Transverse colon (tissue), 4 donors: ENCODE results near the gene CHRNA9. TPM values are rescaled to one million over a fixed set of nuclear protein-coding genes. Genes with fewer than 3 reads are reported as not detected.

Experiments
- DNase-seq: peaks from one replicate; pipeline ENCODE4 v3.0.0-alpha.2; 2019
- H3K27ac ChIP-seq, 4 donors: fragments of 200-600 bp; sonication (generic); 2 replicates each; pipeline ENCODE4 v1.5.1; 2016 to 2018; ENCODE audit warnings: inconsistent platforms in 4 of 4
- H3K27me3 ChIP-seq: fragments of 200-600 bp; sonication (generic); 2 replicates; pipeline ENCODE4 v1.5.1; 2017; ENCODE audit warnings: inconsistent platforms
- H3K36me3 ChIP-seq, 4 donors: fragments of 200-600 bp; sonication (generic); 2 replicates each; pipeline ENCODE4 v1.5.1; 2017 to 2019; ENCODE audit warnings: inconsistent platforms in 4 of 4
- H3K4me1 ChIP-seq, 4 donors: fragments of 200-600 bp; sonication (generic); 2 replicates each; pipeline ENCODE4 v1.5.1; 2017 to 2020; ENCODE audit warnings: inconsistent platforms in 4 of 4
- H3K4me3 ChIP-seq, 4 donors: fragments of 200-600 bp; sonication (generic); 1 replicate in 1 of 4; 2 replicates in 3 of 4; pipeline versions ENCODE4 v1.5.1 to v1.6.1; 2017 to 2019; ENCODE audit warnings: inconsistent platforms in 4 of 4
- H3K9me3 ChIP-seq, 2 donors: fragments of 200-600 bp; sonication (generic); 2 replicates each; pipeline ENCODE4 v1.5.1; 2017 to 2019; ENCODE audit warnings: inconsistent platforms in 2 of 2
- EP300 ChIP-seq: sonication (generic); formaldehyde crosslinking; IDR thresholded peaks from one replicate; pipeline ENCODE4 v1.6.1; 2017; ENCODE audit warnings: antibody characterized with exemption, low read depth
- POLR2A ChIP-seq: fragments of 450-650 bp; IDR thresholded peaks from one replicate; pipeline ENCODE4 v1.6.1; 2016; ENCODE audit warnings: antibody characterized with exemption, mild to moderate bottlenecking, moderate library complexity
- POLR2AphosphoS5 ChIP-seq, 3 donors: sonication (generic); formaldehyde crosslinking; IDR thresholded peaks; one replicate each; pipeline ENCODE4 v1.6.1; 2016; ENCODE audit warnings: antibody characterized with exemption in 3 of 3
- whole genome bisulfite sequencing, 2 donors: methylation state at CpG; one replicate each; pipeline ENCODE4 v1.1.5; 2018; ENCODE audit warnings: low coverage in 1 of 2; 5-methylcytosine and 5-hydroxymethylcytosine counted together
- in situ Hi-C, 4 donors: fragments of 200-750 bp; cut with MboI; loops; one replicate each; pipeline versions ENCODE4 v1.15.0 to v1.15.1; 2017; ENCODE audit warnings: low sequenced_read_pairs in 3 of 4, low pct_ligation_motif_present in 1 of 4, low pct_unique_long_range_greater_than_20kb in 1 of 4
- intact Hi-C: fragments of 100-400 bp; cut with DNase I; formaldehyde crosslinking; loops from one replicate; pipeline ENCODE4 v1.15.1; 2023; ENCODE audit warnings: low total_unique reads
- total RNA-seq, 4 donors: library from RNA; depleted of rRNA; stranded (reverse); fragments of >200 nt; gene quantifications; one replicate each; pipeline ENCODE4 v1.1.0, GENCODE V29; 2016
- TF ChIP-seq, protein P1 (sequence below), 5 experiments: fragments of 200-600 bp in 3 of 5; fragments of 450-650 bp in 2 of 5; sonication (generic) in 3 of 5; IDR thresholded peaks; 1 replicate in 2 of 5; 2 replicates in 3 of 5; pipeline ENCODE4 v1.5.1; 2016 to 2017; ENCODE audit warnings: antibody characterized with exemption in 5 of 5, inconsistent platforms in 3 of 5, mild to moderate bottlenecking in 2 of 5, moderate library complexity in 1 of 5

CHRNA9 gene
- total RNA-seq, 4 donors from 2014 or later: not detected

DNA sequence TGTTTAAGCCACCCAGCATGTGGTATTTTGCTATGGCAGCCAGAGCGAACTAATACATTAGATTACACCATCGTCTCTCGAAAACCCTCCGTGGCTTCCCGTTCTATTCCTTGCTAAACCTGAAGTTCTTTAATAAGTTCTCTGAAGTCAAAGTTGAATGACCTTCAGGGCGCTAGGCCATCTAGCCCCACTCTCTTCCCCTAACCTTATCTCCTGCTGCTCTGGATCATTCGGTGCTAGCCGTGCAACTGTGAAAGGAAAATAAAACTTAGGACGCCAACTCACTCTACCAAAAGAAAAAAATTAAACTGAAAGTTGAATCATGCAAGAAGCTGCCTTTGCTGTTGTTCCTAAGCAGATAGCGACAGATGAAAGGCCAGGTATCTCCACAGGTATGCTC is 40.0 kb downstream of the CHRNA9 start:
- H3K27me3 ChIP-seq: no peaks in the 10 kb centered on the region
- H3K27ac ChIP-seq: no peak overlapping the region
- DNase-seq: no peak
- no peaks in the 10 kb centered on the region for H3K9me3 ChIP-seq
- in situ Hi-C loops (no loop called here), intact Hi-C loops (no loop called here)
- peaks cover 0 to 25% (median 12%) of the 10 kb centered on the region in 4 donors for H3K4me1 ChIP-seq
- WGBS, 2 donors: 93 to 94% methylated on average over 9 to 10 of the region's 10 CpGs
- TF ChIP-seq POLR2A: no peak
- no peak for TF ChIP-seq POLR2AphosphoS5 (IDR thresholded peaks at IDR 0.05)
- TF ChIP-seq EP300: no peak
- TF ChIP-seq, protein P1, sequence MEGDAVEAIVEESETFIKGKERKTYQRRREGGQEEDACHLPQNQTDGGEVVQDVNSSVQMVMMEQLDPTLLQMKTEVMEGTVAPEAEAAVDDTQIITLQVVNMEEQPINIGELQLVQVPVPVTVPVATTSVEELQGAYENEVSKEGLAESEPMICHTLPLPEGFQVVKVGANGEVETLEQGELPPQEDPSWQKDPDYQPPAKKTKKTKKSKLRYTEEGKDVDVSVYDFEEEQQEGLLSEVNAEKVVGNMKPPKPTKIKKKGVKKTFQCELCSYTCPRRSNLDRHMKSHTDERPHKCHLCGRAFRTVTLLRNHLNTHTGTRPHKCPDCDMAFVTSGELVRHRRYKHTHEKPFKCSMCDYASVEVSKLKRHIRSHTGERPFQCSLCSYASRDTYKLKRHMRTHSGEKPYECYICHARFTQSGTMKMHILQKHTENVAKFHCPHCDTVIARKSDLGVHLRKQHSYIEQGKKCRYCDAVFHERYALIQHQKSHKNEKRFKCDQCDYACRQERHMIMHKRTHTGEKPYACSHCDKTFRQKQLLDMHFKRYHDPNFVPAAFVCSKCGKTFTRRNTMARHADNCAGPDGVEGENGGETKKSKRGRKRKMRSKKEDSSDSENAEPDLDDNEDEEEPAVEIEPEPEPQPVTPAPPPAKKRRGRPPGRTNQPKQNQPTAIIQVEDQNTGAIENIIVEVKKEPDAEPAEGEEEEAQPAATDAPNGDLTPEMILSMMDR (IDR thresholded peaks at IDR 0.05): no peak
- no peak overlapping the region for H3K4me3 ChIP-seq
- no peaks in the 10 kb centered on the region for H3K36me3 ChIP-seq

DNA sequence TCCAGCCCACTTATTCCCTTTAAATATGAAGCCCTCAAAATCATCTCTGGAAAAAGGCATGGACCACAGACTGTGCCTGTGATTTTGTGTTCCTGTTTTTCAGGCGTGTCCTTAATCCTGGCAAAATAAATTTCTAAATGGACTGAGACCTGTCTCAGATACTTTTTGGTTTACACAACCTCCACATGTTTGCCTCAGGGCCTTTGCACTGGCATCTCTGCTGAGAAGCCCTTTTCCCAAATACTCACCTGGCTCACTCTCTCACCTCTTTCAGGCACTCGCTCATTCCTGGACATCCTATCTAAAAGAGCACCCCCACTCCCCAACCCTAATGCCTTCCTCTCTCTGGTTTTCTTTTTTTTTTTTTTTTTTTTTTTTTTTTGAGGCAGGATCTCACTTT is 40.5 kb downstream of the CHRNA9 start:
- Histone ChIP-seq H3K27ac (no peak overlapping the region), H3K27me3 (no peaks in the 10 kb centered on the region), H3K4me3 (no peak overlapping the region), H3K9me3 (no peaks in the 10 kb centered on the region), H3K4me1 (peaks cover 0 to 24% (median 12%) of the 10 kb centered on the region in 4 donors), H3K36me3 (no peaks in the 10 kb centered on the region)
- 96 to 100% methylated on average over 2 of the region's 2 CpGs for WGBS, 2 donors
- intact Hi-C loops (no loop called here), in situ Hi-C loops (no loop called here)
- TF ChIP-seq, protein P1 (IDR thresholded peaks at IDR 0.05): no peak
- TF ChIP-seq POLR2A (no peak), EP300 (no peak), POLR2AphosphoS5 (IDR thresholded peaks at IDR 0.05) (no peak)
- DNase-seq: no peak

DNA sequence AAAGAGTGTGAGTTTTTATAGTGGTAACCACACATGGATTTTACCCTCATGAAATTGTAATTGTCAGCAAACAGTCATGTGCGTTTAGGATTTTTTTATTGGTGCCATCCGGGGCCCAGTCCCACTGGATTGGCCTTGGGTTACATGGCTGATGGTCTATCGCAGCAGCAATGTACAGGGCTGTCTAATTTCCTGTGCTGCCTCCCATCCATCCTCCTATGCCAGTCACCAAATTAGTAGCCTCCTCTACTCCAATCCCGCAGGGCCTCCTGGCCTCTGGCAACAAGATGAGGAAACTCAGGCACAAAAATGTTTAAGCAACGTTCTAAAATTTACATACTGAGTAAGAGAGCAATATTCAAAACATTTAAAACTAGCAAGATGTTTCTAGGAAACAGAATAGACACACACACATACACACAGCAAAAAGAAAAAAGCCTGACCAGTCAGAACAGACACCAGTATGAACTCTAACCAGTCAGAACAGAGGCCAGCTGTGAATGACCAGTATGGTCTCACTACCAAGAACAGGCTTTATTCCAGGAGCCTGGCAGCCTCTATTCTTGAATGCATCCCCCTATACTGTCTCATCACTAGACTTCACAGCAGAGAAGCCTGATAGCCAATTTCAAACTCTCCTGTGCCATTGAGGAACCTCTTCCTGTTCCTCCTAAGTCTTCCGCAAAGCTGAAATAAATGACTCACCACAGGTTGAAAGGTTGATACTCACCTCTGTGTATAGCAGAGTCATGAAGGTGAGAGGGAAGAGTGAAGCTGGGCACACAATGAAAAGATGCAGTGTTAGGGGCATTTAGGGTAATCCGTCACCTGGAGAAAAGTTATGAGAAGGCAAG is 42.6 kb downstream of the CHRNA9 start:
- peak; percentile 41 for DNase-seq
- Histone ChIP-seq H3K27ac (peak overlapping the region; percentile 72 to 75 (median 75)), H3K36me3 (no peaks in the 10 kb centered on the region), H3K4me3 (no peak overlapping the region), H3K9me3 (no peaks in the 10 kb centered on the region), H3K4me1 (peaks cover 0 to 17% (median 9%) of the 10 kb centered on the region in 4 donors), H3K27me3 (no peaks in the 10 kb centered on the region)
- WGBS, 2 donors: 43 to 48% methylated on average over 7 of the region's 7 CpGs
- TF ChIP-seq POLR2A: no peak
- TF ChIP-seq, protein P1 (IDR thresholded peaks at IDR 0.05): no peak
- no peak for TF ChIP-seq EP300
- peak in 1 of 3 donors; percentile 33 for TF ChIP-seq POLR2AphosphoS5 (IDR thresholded peaks at IDR 0.05)
- intact Hi-C loops (no loop called here), in situ Hi-C loops (no loop called here)

- Histone ChIP-seq H3K4me1 (peaks cover 0 to 17% (median 9%) of the 10 kb centered on the region in 4 donors), H3K27me3 (no peaks in the 10 kb centered on the region), H3K27ac (peak overlapping the region in 3 of 4 donors; percentile 72 to 75 (median 75)), H3K4me3 (no peak overlapping the region), H3K9me3 (no peaks in the 10 kb centered on the region), H3K36me3 (no peaks in the 10 kb centered on the region)
- intact Hi-C loops (no loop called here), in situ Hi-C loops (no loop called here)
- TF ChIP-seq EP300 (no peak), POLR2AphosphoS5 (IDR thresholded peaks at IDR 0.05) (no peak), POLR2A (no peak)
- TF ChIP-seq, protein P1 (IDR thresholded peaks at IDR 0.05): no peak
- DNase-seq: no peak
- WGBS, 2 donors: 47% methylated on average over 2 of the region's 2 CpGs; no CpG with 5 or more reads in 1 of the 2 donors
Observed at GRCh38 chr4:40378619-40379018, 43.5 kb downstream of the CHRNA9 start.
